Measurements from ENCODE around the gene JARID2.
A peak's percentile ranks its signal among the peaks of the same experiment; 100 is the strongest.

JARID2 gene

GRCh38 chr6:15317251-15317650 is 71.4 kb downstream of the JARID2 start:
- Histone ChIP-seq H3K4me1 (ENCODE audit: insufficient read depth, poor library complexity, severe bottlenecking) (peaks cover 13% of the 10 kb centered on the region), H3K27me3 (ENCODE audit: insufficient read depth, poor library complexity, severe bottlenecking) (no peaks in the 10 kb centered on the region), H3K4me3 (ENCODE audit: severe bottlenecking) (no peak overlapping the region), H3K9me3 (ENCODE audit: severe bottlenecking) (no peaks in the 10 kb centered on the region), H3K36me3 (ENCODE audit: low read depth) (no peaks in the 10 kb centered on the region), H3K27ac (ENCODE audit: poor library complexity, severe bottlenecking) (no peak overlapping the region)
- ATAC-seq (ENCODE audit: low read depth), result no peak
- no peak for DNase-seq (ENCODE audit: low spot score)
- TF ChIP-seq CTCF (IDR thresholded peaks at IDR 0.05; ENCODE audit: poor library complexity, severe bottlenecking), result no peak

- H3K4me3 ChIP-seq (ENCODE audit: severe bottlenecking), result no peak overlapping the region
- no peak overlapping the region for H3K27ac ChIP-seq (ENCODE audit: poor library complexity, severe bottlenecking)
- H3K9me3 ChIP-seq (ENCODE audit: severe bottlenecking), result no peaks in the 10 kb centered on the region
- peaks cover 23% of the 10 kb centered on the region for H3K4me1 ChIP-seq (ENCODE audit: insufficient read depth, poor library complexity, severe bottlenecking)
- DNase-seq (ENCODE audit: low spot score) (no peak), ATAC-seq (ENCODE audit: low read depth) (no peak)
- TF ChIP-seq CTCF (IDR thresholded peaks at IDR 0.05; ENCODE audit: poor library complexity, severe bottlenecking), result no peak
- H3K27me3 ChIP-seq (ENCODE audit: insufficient read depth, poor library complexity, severe bottlenecking), result no peaks in the 10 kb centered on the region
- H3K36me3 ChIP-seq (ENCODE audit: low read depth), result no peaks in the 10 kb centered on the region
Observed at GRCh38 chr6:15317934-15318902, 72.3 kb downstream of the JARID2 start.

- Histone ChIP-seq H3K36me3 (ENCODE audit: low read depth) (no peaks in the 10 kb centered on the region), H3K4me1 (ENCODE audit: insufficient read depth, poor library complexity, severe bottlenecking) (peaks cover 27% of the 10 kb centered on the region), H3K27ac (ENCODE audit: poor library complexity, severe bottlenecking) (no peak overlapping the region), H3K4me3 (ENCODE audit: severe bottlenecking) (no peak overlapping the region), H3K9me3 (ENCODE audit: severe bottlenecking) (no peaks in the 10 kb centered on the region), H3K27me3 (ENCODE audit: insufficient read depth, poor library complexity, severe bottlenecking) (no peaks in the 10 kb centered on the region)
- no peak for TF ChIP-seq CTCF (IDR thresholded peaks at IDR 0.05; ENCODE audit: poor library complexity, severe bottlenecking)
- DNase-seq (ENCODE audit: low spot score) (no peak), ATAC-seq (ENCODE audit: low read depth) (no peak)
Observed at GRCh38 chr6:15319677-15320076, 73.8 kb downstream of the JARID2 start.

GRCh38 chr6:15320693-15321092 is 74.8 kb downstream of the JARID2 start:
- no peak for DNase-seq (ENCODE audit: low spot score)
- ATAC-seq (ENCODE audit: low read depth), result no peak
- TF ChIP-seq CTCF (IDR thresholded peaks at IDR 0.05; ENCODE audit: poor library complexity, severe bottlenecking), result no peak
- Histone ChIP-seq H3K27ac (ENCODE audit: poor library complexity, severe bottlenecking) (no peak overlapping the region), H3K4me3 (ENCODE audit: severe bottlenecking) (no peak overlapping the region), H3K27me3 (ENCODE audit: insufficient read depth, poor library complexity, severe bottlenecking) (no peaks in the 10 kb centered on the region), H3K36me3 (ENCODE audit: low read depth) (no peaks in the 10 kb centered on the region), H3K9me3 (ENCODE audit: severe bottlenecking) (no peaks in the 10 kb centered on the region), H3K4me1 (ENCODE audit: insufficient read depth, poor library complexity, severe bottlenecking) (peaks cover 27% of the 10 kb centered on the region)

GRCh38 chr6:15322184-15322583 is 76.3 kb downstream of the JARID2 start:
- H3K27ac ChIP-seq (ENCODE audit: poor library complexity, severe bottlenecking), result peak overlapping the region; percentile 77
- ATAC-seq (ENCODE audit: low read depth) (no peak), DNase-seq (ENCODE audit: low spot score) (no peak)
- no peaks in the 10 kb centered on the region for H3K9me3 ChIP-seq (ENCODE audit: severe bottlenecking)
- no peaks in the 10 kb centered on the region for H3K36me3 ChIP-seq (ENCODE audit: low read depth)
- no peak overlapping the region for H3K4me3 ChIP-seq (ENCODE audit: severe bottlenecking)
- H3K4me1 ChIP-seq (ENCODE audit: insufficient read depth, poor library complexity, severe bottlenecking), result peaks cover 27% of the 10 kb centered on the region
- no peak for TF ChIP-seq CTCF (IDR thresholded peaks at IDR 0.05; ENCODE audit: poor library complexity, severe bottlenecking)
- H3K27me3 ChIP-seq (ENCODE audit: insufficient read depth, poor library complexity, severe bottlenecking), result no peaks in the 10 kb centered on the region
